Measurements from ENCODE around the gene LOC128125822.

Gene LOC128125822

DNA sequence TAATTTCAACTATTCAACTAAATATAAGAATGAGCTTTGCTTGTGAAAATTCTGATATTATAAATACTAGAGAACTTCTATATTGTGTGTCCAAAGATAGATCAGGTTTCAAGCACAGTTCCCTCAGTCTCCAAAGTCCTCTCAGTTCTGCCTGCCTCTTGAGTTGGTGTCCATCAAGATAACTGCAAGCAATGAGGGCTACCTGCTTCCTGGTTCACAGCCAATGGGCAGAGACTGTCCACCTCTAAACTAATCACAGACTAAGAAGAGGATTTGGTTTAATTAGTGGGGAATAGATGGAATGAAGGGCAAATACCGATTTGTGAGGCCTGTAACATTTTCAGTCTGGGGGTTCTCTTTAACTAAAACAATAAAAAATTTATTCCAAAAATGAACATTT lies 41.3 kb upstream of the LOC128125822 start:
- no peak for TF ChIP-seq ZNF596 (tag by site-specific recombination; IDR thresholded peaks at IDR 0.05)
- no peak for TF ChIP-seq ZNF274 (IDR thresholded peaks at IDR 0.05; ENCODE audit: low read length)
- TF ChIP-seq ZNF274 (tag by site-specific recombination; IDR thresholded peaks at IDR 0.05; ENCODE audit: borderline replicate concordance): no peak
- TF ChIP-seq ZNF19 (tag by site-specific recombination; IDR thresholded peaks at IDR 0.05; ENCODE audit: low read depth): no peak
- ChIA-PET CTCF (interaction anchor here (0.6 to 1.2 kb wide), 4 partner anchors 34 to 977 kb away, joined by 3 to 4 read pairs (median 4); no protein-coding TSS in a partner anchor), POLR2A (no interaction called here)
- H3K4me3 ChIP-seq (ENCODE audit: low read depth, low read length): no peak overlapping the region
- no peaks in the 10 kb centered on the region for H3K36me3 ChIP-seq (ENCODE audit: control insufficient read depth in 2 of 2, insufficient read depth in 1 of 2, low read length in 2 of 2)
- H3K27ac ChIP-seq (ENCODE audit: extremely low read depth, low read depth, low read length): no peak overlapping the region
- H3K9me3 ChIP-seq (ENCODE audit: control insufficient read depth, insufficient read depth, low read depth, low read length): no peaks in the 10 kb centered on the region
- H3K4me1 ChIP-seq (ENCODE audit: control insufficient read depth, insufficient read depth, low read length): peaks cover 4% of the 10 kb centered on the region; the same call in 1 of the 2 replicates

- ChIA-PET POLR2A (no interaction called here), CTCF (interaction anchor here (0.7 to 1.6 kb wide), 6 partner anchors 20 to 231 kb away, joined by 3 to 8 read pairs (median 4); no protein-coding TSS in a partner anchor)
- no peak overlapping the region for H3K4me3 ChIP-seq (ENCODE audit: low read depth, low read length)
- no peaks in the 10 kb centered on the region for H3K9me3 ChIP-seq (ENCODE audit: control insufficient read depth, insufficient read depth, low read depth, low read length)
- TF ChIP-seq ZNF280C (tag by site-specific recombination; IDR thresholded peaks at IDR 0.05) (no peak), ZNF561 (tag by site-specific recombination; IDR thresholded peaks at IDR 0.05; ENCODE audit: borderline replicate concordance) (no peak), ZNF514 (tag by site-specific recombination; IDR thresholded peaks at IDR 0.05) (no peak), ZSCAN30 (tag by site-specific recombination; IDR thresholded peaks at IDR 0.05) (no peak), ZNF629 (tag by site-specific recombination; IDR thresholded peaks at IDR 0.05) (no peak), ZNF48 (tag by site-specific recombination; IDR thresholded peaks at IDR 0.05) (no peak), SP2 (tag by site-specific recombination; IDR thresholded peaks at IDR 0.05) (no peak), ZNF768 (tag by site-specific recombination; IDR thresholded peaks at IDR 0.05) (no peak), ZNF140 (tag by site-specific recombination; IDR thresholded peaks at IDR 0.05) (no peak), ZNF707 (tag by site-specific recombination; IDR thresholded peaks at IDR 0.05) (no peak), ZSCAN16 (tag by site-specific recombination; IDR thresholded peaks at IDR 0.05) (no peak), ZNF223 (tag by site-specific recombination; IDR thresholded peaks at IDR 0.05) (no peak)
- TF ChIP-seq, protein P1, sequence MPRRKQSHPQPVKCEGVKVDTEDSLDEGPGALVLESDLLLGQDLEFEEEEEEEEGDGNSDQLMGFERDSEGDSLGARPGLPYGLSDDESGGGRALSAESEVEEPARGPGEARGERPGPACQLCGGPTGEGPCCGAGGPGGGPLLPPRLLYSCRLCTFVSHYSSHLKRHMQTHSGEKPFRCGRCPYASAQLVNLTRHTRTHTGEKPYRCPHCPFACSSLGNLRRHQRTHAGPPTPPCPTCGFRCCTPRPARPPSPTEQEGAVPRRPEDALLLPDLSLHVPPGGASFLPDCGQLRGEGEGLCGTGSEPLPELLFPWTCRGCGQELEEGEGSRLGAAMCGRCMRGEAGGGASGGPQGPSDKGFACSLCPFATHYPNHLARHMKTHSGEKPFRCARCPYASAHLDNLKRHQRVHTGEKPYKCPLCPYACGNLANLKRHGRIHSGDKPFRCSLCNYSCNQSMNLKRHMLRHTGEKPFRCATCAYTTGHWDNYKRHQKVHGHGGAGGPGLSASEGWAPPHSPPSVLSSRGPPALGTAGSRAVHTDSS (tag by site-specific recombination; IDR thresholded peaks at IDR 0.05): no peak
- TF ChIP-seq, protein P2, sequence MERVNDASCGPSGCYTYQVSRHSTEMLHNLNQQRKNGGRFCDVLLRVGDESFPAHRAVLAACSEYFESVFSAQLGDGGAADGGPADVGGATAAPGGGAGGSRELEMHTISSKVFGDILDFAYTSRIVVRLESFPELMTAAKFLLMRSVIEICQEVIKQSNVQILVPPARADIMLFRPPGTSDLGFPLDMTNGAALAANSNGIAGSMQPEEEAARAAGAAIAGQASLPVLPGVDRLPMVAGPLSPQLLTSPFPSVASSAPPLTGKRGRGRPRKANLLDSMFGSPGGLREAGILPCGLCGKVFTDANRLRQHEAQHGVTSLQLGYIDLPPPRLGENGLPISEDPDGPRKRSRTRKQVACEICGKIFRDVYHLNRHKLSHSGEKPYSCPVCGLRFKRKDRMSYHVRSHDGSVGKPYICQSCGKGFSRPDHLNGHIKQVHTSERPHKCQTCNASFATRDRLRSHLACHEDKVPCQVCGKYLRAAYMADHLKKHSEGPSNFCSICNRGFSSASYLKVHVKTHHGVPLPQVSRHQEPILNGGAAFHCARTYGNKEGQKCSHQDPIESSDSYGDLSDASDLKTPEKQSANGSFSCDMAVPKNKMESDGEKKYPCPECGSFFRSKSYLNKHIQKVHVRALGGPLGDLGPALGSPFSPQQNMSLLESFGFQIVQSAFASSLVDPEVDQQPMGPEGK (tag by site-specific recombination; IDR thresholded peaks at IDR 0.05): no peak
- TF ChIP-seq, protein P3, sequence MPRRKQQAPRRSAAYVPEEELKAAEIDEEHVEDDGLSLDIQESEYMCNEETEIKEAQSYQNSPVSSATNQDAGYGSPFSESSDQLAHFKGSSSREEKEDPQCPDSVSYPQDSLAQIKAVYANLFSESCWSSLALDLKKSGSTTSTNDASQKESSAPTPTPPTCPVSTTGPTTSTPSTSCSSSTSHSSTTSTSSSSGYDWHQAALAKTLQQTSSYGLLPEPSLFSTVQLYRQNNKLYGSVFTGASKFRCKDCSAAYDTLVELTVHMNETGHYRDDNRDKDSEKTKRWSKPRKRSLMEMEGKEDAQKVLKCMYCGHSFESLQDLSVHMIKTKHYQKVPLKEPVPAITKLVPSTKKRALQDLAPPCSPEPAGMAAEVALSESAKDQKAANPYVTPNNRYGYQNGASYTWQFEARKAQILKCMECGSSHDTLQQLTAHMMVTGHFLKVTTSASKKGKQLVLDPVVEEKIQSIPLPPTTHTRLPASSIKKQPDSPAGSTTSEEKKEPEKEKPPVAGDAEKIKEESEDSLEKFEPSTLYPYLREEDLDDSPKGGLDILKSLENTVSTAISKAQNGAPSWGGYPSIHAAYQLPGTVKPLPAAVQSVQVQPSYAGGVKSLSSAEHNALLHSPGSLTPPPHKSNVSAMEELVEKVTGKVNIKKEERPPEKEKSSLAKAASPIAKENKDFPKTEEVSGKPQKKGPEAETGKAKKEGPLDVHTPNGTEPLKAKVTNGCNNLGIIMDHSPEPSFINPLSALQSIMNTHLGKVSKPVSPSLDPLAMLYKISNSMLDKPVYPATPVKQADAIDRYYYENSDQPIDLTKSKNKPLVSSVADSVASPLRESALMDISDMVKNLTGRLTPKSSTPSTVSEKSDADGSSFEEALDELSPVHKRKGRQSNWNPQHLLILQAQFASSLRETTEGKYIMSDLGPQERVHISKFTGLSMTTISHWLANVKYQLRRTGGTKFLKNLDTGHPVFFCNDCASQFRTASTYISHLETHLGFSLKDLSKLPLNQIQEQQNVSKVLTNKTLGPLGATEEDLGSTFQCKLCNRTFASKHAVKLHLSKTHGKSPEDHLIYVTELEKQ (tag by site-specific recombination; IDR thresholded peaks at IDR 0.05; ENCODE audit: borderline replicate concordance): no peak
- TF ChIP-seq, protein P4, sequence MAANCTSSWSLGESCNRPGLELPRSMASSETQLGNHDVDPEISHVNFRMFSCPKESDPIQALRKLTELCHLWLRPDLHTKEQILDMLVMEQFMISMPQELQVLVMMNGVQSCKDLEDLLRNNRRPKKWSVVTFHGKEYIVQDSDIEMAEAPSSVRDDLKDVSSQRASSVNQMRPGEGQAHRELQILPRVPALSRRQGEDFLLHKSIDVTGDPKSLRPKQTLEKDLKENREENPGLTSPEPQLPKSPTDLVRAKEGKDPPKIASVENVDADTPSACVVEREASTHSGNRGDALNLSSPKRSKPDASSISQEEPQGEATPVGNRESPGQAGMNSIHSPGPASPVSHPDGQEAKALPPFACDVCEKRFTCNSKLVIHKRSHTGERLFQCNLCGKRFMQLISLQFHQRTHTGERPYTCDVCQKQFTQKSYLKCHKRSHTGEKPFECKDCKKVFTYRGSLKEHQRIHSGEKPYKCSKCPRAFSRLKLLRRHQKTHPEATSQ (tag by site-specific recombination; IDR thresholded peaks at IDR 0.05): no peak
- no peak overlapping the region for H3K27ac ChIP-seq (ENCODE audit: extremely low read depth, low read depth, low read length)
- H3K4me1 ChIP-seq (ENCODE audit: control insufficient read depth, insufficient read depth, low read length): peaks cover 13% of the 10 kb centered on the region
- H3K36me3 ChIP-seq (ENCODE audit: control insufficient read depth in 2 of 2, insufficient read depth in 1 of 2, low read length in 2 of 2): no peaks in the 10 kb centered on the region
Measured at GRCh38 chr6:63533026-63533425, 39.3 kb upstream of the LOC128125822 start.
